Measurements from ENCODE around the gene MYO3A.

Gene MYO3A

GRCh38 chr10:26214004-26214403 is 280.0 kb downstream of the MYO3A start:
- no peak for DNase-seq (ENCODE audit: low spot score)

- no peak for DNase-seq (ENCODE audit: low spot score)
These were observed 280.7 kb downstream of the MYO3A start for GRCh38 chr10:26214551-26215395.

- no peak for DNase-seq (ENCODE audit: low spot score)
These were observed 281.4 kb downstream of the MYO3A start for GRCh38 chr10:26215396-26215934.

DNA sequence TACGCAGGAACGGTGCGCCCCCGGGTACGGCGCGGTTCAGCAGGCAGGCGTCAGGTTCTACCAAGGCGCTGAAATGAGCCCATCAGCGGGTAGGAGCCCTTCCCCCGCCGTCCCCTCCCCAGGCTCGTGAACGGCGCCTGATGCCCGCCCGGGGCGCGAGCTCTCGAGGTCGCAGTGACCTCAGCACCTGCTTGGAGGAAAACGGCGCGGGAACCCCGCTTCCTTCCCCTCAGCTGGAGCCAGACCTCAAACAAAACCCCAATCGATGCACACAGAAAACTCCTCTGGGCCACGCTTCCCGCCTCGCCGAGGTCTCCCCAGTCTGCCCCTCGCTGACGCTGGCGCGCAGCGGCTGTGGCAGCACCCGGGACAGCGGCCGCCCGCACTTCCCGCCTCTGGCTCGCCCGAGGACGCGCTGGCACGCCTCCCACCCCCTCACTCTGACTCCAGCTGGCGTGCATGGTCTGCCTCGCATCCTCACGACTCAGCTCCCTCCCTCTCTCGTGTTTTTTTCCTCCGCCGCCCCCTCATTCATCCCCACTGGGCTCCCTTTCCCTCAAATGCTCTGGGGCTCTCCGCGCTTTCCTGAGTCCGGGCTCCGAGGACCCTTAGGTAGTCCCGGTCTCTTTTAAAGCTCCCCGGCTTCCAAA is 282.0 kb downstream of the MYO3A start:
- peak; percentile 71 for DNase-seq (ENCODE audit: low spot score)

GRCh38 chr10:26216585-26217395 is 282.8 kb downstream of the MYO3A start, which contains the start of gene GAD2:
Gene GAD2, plus strand, starts transcription at chr10:26216774. Its CDS starts 36 bp downstream, at chr10:26216810.
- no peak for DNase-seq (ENCODE audit: low spot score)

- DNase-seq (ENCODE audit: low spot score) = peak; percentile 18
These were observed 283.5 kb downstream of the MYO3A start for GRCh38 chr10:26217396-26218086.

DNA sequence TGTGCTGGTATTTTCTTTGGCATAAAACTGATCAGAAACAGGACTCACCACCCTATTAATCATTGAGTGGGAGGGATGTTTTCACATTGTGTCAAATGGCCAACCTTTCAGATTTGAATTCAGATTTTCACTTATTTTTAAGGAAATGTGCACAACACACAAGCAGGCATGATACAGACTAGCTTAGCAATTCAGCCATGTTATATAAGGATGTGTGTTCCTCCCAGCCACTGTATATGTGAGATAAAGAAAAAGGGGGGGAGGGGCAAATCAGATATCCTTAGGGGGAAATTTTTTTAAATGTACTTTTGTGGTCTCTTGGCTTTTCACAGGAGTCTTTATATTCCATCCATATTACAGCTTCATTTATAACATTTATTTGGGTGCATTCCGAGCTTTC is 285.6 kb downstream of the MYO3A start:
- DNase-seq (ENCODE audit: low spot score) = no peak

DNA sequence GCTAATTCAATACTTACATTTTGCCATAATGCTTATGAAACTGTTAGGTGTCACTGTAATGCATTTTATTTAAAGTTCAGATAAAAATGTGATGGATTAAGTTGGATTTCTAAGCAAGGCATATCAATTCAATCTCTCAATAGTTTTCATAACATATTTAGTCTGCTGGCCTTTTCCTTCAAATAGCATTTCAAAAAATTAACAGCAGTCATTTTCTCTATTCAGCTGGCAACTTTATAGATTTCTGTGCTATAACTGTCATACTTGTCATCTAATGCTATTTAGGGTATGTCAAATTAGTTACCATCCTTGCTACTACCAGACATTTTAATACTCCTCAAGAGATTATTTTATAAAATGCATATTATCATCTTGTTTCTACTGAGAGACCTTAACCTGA is 286.9 kb downstream of the MYO3A start:
- DNase-seq (ENCODE audit: low spot score) = no peak

DNA sequence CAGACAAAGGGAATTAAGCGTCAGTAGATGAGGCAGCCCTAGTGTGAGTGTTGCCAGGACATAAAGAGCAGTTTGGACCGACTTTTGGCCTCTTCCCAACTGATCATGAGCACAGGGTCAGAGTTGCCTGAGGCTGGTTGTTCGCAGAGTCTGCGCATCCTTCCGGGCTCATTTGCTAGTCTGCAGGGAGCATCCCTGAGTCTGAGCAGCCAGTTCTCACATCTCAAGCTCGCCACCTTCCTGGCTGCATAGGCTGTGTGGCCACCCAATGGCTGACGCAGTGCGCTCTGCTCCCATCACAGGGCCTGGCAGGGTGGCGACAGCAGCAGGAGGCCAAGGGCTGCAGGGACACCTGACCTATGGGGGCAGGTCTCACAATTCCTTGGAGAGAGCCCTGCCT is 287.5 kb downstream of the MYO3A start:
- no peak for DNase-seq (ENCODE audit: low spot score)

- no peak for DNase-seq (ENCODE audit: low spot score)
These were observed 288.5 kb downstream of the MYO3A start for GRCh38 chr10:26222563-26222962.

DNA sequence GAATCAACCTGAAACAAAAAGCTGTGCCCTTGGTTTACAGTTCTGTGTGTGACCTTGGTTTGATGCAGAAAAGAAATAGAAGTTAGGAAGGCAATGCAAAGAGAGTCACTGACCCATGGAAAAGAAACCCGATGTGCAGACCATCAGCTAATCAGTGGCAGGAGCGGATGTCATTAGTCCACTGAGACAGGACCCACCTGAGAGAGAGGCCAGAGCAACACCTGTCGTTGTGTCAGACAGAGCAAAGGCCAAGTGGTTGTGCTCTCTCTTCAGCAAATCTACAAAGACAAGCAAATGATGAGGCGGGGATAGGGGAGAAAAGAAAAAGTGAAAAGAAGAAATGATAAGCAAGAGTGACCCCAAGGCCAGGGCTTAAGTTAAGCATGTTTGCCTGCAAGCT is 291.3 kb downstream of the MYO3A start:
- DNase-seq (ENCODE audit: low spot score) = no peak

DNA sequence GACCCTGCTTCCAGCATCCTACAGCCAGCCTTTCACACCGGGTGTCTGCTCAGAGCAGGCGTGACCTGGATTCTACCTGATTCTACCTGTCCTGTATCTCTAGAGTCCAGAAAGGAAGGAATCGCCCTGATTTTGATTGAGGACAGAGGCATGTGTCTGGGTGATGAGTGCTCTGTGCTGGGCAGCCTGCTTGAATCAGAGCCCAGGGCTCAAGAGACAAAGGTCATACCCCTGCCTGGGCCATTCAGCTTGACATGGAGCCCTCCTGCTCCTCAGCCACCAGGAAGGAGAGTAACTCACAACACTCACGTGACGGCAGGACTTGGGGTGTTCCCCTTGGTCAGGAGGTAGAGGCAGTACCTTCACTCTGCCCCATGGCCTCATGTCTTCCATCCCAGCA is 293.8 kb downstream of the MYO3A start:
- DNase-seq (ENCODE audit: low spot score) = no peak

- DNase-seq (ENCODE audit: low spot score) = no peak
These were observed 298.1 kb downstream of the MYO3A start for GRCh38 chr10:26232174-26232573.

DNA sequence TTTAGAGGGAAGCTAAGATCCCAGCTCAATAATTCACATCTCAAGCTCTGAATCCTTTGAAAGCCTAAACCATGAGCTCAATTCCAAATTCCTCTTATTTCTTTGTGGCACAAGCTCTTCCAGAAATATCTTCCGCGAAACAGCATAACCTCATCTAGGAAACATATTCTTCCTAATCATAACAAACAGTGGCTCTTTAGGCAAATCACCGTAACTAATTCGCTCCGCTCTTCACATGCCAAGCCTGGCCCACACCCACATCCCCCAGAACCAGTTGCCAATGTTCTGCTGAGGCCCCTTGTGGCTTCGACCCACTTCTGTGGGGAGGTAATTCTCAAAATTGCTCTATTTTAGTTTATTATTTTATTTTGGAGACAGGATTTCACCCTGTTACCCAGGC is 301.7 kb downstream of the MYO3A start:
- no peak for DNase-seq (ENCODE audit: low spot score)

DNA sequence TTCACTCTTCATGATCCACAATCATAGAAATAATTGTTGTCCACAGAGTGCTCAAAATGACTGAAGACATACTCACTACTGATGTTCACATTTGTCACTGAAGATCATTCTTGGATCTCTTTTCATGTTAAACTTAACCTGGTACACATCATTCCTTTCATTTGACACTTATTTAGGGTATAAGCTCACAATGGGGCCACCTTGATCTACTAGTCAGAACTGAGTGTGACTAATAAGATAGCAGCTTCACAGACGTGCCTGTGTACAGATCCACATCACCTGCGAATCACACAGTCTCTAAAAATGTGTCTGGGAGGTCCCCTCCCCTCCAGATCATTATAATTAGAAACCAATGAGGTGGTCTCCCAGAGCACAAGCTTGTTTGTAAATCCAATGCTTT is 304.3 kb downstream of the MYO3A start:
- no peak for DNase-seq (ENCODE audit: low spot score)

- DNase-seq (ENCODE audit: low spot score) = no peak
These were observed 308.8 kb downstream of the MYO3A start for GRCh38 chr10:26242706-26243350.

GRCh38 chr10:26243351-26243720 is 309.3 kb downstream of the MYO3A start:
- DNase-seq (ENCODE audit: low spot score) = no peak

GRCh38 chr10:26249681-26250080 is 315.7 kb downstream of the MYO3A start:
- no peak for DNase-seq (ENCODE audit: low spot score)

GRCh38 chr10:26251925-26252324 is 317.9 kb downstream of the MYO3A start:
- no peak for DNase-seq (ENCODE audit: low spot score)

- no peak for DNase-seq (ENCODE audit: low spot score)
These were observed 320.6 kb downstream of the MYO3A start for GRCh38 chr10:26254616-26255015.

- no peak for DNase-seq (ENCODE audit: low spot score)
These were observed 325.3 kb downstream of the MYO3A start for GRCh38 chr10:26259341-26259740.

Data from GM03348 (cell line).